PC-9 (cell line): Measurements from ENCODE around the gene HSD17B8.

Experiments
- EZH2 ChIP-seq: fragments of 200-600 bp; sonication (generic); IDR thresholded peaks from 2 replicates; pipeline ENCODE4 v1.8.0; 2017; ENCODE audit warnings: antibody characterized with exemption, low read depth
- TF ChIP-seq, protein P1 (sequence below): fragments of 200-600 bp; sonication (generic); conservative IDR thresholded peaks from 2 replicates; pipeline ENCODE4 v1.6.1; 2017; ENCODE audit warnings: mixed run types, antibody characterized with exemption, mild to moderate bottlenecking, moderate library complexity

GRCh38 chr6:33198159-33198852 lies 6.1 kb upstream of the HSD17B8 start:
- TF ChIP-seq, protein P1, sequence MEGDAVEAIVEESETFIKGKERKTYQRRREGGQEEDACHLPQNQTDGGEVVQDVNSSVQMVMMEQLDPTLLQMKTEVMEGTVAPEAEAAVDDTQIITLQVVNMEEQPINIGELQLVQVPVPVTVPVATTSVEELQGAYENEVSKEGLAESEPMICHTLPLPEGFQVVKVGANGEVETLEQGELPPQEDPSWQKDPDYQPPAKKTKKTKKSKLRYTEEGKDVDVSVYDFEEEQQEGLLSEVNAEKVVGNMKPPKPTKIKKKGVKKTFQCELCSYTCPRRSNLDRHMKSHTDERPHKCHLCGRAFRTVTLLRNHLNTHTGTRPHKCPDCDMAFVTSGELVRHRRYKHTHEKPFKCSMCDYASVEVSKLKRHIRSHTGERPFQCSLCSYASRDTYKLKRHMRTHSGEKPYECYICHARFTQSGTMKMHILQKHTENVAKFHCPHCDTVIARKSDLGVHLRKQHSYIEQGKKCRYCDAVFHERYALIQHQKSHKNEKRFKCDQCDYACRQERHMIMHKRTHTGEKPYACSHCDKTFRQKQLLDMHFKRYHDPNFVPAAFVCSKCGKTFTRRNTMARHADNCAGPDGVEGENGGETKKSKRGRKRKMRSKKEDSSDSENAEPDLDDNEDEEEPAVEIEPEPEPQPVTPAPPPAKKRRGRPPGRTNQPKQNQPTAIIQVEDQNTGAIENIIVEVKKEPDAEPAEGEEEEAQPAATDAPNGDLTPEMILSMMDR, result no peak
- no peak for TF ChIP-seq EZH2
